Activated naive CD4-positive, alpha-beta T cell treated with anti-CD3 and anti-CD28 coated beads, Interleukin-2, amount 50 U/mL, for 24 hours (primary cell): ENCODE results near the gene IL9.

Experiments
- H3K27ac Mint-ChIP-seq: one replicate; pipeline ENCODE4 v1.8.0; 2021; ENCODE audit warnings: mild to moderate bottlenecking, mixed read lengths
- H3K27me3 Mint-ChIP-seq: one replicate; pipeline ENCODE4 v1.8.0; 2021; ENCODE audit warnings: mixed read lengths
- H3K36me3 Mint-ChIP-seq: one replicate; pipeline ENCODE4 v1.8.0; 2021; ENCODE audit warnings: mixed read lengths
- H3K4me1 Mint-ChIP-seq: one replicate; pipeline ENCODE4 v1.8.0; 2021; ENCODE audit warnings: mixed read lengths
- H3K4me3 Mint-ChIP-seq: one replicate; pipeline ENCODE4 v1.8.0; 2021; ENCODE audit warnings: mild to moderate bottlenecking, mixed read lengths
- H3K9me3 Mint-ChIP-seq: one replicate; pipeline ENCODE4 v1.8.0; 2021; ENCODE audit warnings: mixed read lengths

Gene IL9

GRCh38 chr5:135881244-135881643 is 14.4 kb downstream of the IL9 start:
- Mint-ChIP-seq H3K27ac (no peak overlapping the region), H3K36me3 (no peaks in the 10 kb centered on the region), H3K4me1 (no peaks in the 10 kb centered on the region), H3K4me3 (no peak overlapping the region), H3K27me3 (peaks cover 2% of the 10 kb centered on the region), H3K9me3 (no peaks in the 10 kb centered on the region)

- Mint-ChIP-seq H3K36me3 (no peaks in the 10 kb centered on the region), H3K27me3 (peaks cover 2% of the 10 kb centered on the region), H3K4me1 (no peaks in the 10 kb centered on the region), H3K9me3 (no peaks in the 10 kb centered on the region), H3K4me3 (no peak overlapping the region), H3K27ac (no peak overlapping the region)
Observed at GRCh38 chr5:135880801-135881200, 14.8 kb downstream of the IL9 start.

- Mint-ChIP-seq H3K9me3 (no peaks in the 10 kb centered on the region), H3K4me1 (no peaks in the 10 kb centered on the region), H3K27ac (no peak overlapping the region), H3K36me3 (no peaks in the 10 kb centered on the region), H3K4me3 (no peak overlapping the region), H3K27me3 (peaks cover 2% of the 10 kb centered on the region)
Observed at GRCh38 chr5:135880278-135880677, 15.4 kb downstream of the IL9 start.

DNA sequence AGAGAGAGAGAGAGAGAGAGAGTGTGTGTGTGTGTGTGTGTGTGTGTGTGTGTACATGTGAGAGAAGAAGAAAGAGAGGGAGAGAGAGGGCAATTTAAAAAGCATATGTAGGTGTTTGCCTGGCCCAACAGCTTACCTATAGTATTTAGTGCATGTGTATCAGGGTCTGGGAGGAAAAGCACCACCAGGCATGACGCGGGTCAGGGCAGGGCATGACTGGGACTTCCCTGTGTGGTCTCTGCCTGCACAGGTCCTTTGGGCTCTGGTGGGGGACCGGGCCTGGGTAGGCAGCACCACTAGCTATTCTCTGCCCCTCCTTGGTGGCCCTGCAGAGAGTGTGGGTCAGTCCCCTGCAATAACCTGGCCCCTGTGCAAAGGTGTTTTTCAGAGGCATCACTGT is 16.1 kb downstream of the IL9 start:
- Mint-ChIP-seq H3K36me3 (no peaks in the 10 kb centered on the region), H3K9me3 (no peaks in the 10 kb centered on the region), H3K4me1 (no peaks in the 10 kb centered on the region), H3K27ac (no peak overlapping the region), H3K27me3 (peaks cover 2% of the 10 kb centered on the region), H3K4me3 (no peak overlapping the region)

- H3K9me3 Mint-ChIP-seq = no peaks in the 10 kb centered on the region
- H3K4me3 Mint-ChIP-seq = no peak overlapping the region
- no peaks in the 10 kb centered on the region for H3K36me3 Mint-ChIP-seq
- H3K27me3 Mint-ChIP-seq = peaks cover 2% of the 10 kb centered on the region
- no peak overlapping the region for H3K27ac Mint-ChIP-seq
- no peaks in the 10 kb centered on the region for H3K4me1 Mint-ChIP-seq
Observed at GRCh38 chr5:135878156-135878620, 17.5 kb downstream of the IL9 start.

- Mint-ChIP-seq H3K27me3 (peaks cover 2% of the 10 kb centered on the region), H3K36me3 (no peaks in the 10 kb centered on the region), H3K9me3 (no peaks in the 10 kb centered on the region), H3K27ac (no peak overlapping the region), H3K4me3 (no peak overlapping the region), H3K4me1 (no peaks in the 10 kb centered on the region)
Observed at GRCh38 chr5:135877570-135878155, 18.0 kb downstream of the IL9 start.

GRCh38 chr5:135876146-135876545 is 19.5 kb downstream of the IL9 start:
- Mint-ChIP-seq H3K27me3 (peaks cover 2% of the 10 kb centered on the region), H3K4me1 (no peaks in the 10 kb centered on the region), H3K27ac (no peak overlapping the region), H3K36me3 (no peaks in the 10 kb centered on the region), H3K9me3 (no peaks in the 10 kb centered on the region), H3K4me3 (no peak overlapping the region)

DNA sequence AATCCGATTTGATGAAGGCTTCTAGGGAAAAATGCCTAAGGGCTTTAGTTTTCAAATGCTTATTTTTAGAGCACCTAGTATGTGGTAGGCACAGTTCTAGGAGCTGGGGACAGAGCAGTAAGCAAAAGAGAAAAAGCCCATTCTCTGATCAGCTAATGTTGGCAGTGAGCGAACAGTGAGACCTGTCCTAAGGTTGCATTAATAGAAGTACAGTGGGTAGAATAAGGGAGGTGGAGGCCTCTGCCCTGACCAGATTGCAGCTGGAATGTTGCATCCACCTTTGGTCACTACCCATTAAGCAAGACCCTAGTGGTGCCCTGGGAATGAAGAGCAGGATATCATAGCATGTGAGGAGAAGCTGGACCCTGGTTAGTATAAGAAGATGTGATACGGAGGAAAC is 20.1 kb downstream of the IL9 start:
- Mint-ChIP-seq H3K27me3 (peaks cover 2% of the 10 kb centered on the region), H3K36me3 (no peaks in the 10 kb centered on the region), H3K4me3 (no peak overlapping the region), H3K27ac (no peak overlapping the region), H3K9me3 (no peaks in the 10 kb centered on the region), H3K4me1 (no peaks in the 10 kb centered on the region)

- no peak overlapping the region for H3K27ac Mint-ChIP-seq
- H3K36me3 Mint-ChIP-seq = no peaks in the 10 kb centered on the region
- no peaks in the 10 kb centered on the region for H3K9me3 Mint-ChIP-seq
- H3K27me3 Mint-ChIP-seq = peaks cover 4% of the 10 kb centered on the region
- H3K4me3 Mint-ChIP-seq = no peak overlapping the region
- no peaks in the 10 kb centered on the region for H3K4me1 Mint-ChIP-seq
Observed at GRCh38 chr5:135874461-135874860, 21.2 kb downstream of the IL9 start.

DNA sequence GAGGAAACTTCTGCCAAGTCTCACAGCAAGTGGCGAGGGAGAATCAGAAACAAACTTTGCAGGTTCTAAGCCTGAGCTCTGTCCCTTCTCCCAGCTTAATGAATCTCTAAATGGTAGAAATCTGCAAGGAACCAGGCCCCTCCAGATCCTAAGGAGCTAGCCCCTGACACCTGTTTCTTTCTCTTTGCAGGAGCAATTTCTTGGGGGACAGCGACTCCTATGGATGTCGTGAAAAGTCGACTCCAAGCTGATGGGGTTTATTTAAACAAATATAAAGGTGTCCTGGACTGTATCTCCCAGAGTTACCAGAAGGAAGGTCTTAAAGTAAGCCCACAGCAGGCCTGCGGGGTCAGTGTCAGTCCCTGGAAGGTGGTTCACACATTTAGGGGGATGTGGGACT is 21.8 kb downstream of the IL9 start:
- H3K4me1 Mint-ChIP-seq = no peaks in the 10 kb centered on the region
- H3K27me3 Mint-ChIP-seq = peaks cover 3% of the 10 kb centered on the region
- no peak overlapping the region for H3K27ac Mint-ChIP-seq
- no peaks in the 10 kb centered on the region for H3K36me3 Mint-ChIP-seq
- no peak overlapping the region for H3K4me3 Mint-ChIP-seq
- no peaks in the 10 kb centered on the region for H3K9me3 Mint-ChIP-seq

GRCh38 chr5:135871268-135871915 is 24.2 kb downstream of the IL9 start:
- peaks cover 2% of the 10 kb centered on the region for H3K27me3 Mint-ChIP-seq
- no peak overlapping the region for H3K4me3 Mint-ChIP-seq
- H3K36me3 Mint-ChIP-seq = no peaks in the 10 kb centered on the region
- H3K4me1 Mint-ChIP-seq = no peaks in the 10 kb centered on the region
- H3K9me3 Mint-ChIP-seq = no peaks in the 10 kb centered on the region
- H3K27ac Mint-ChIP-seq = no peak overlapping the region

DNA sequence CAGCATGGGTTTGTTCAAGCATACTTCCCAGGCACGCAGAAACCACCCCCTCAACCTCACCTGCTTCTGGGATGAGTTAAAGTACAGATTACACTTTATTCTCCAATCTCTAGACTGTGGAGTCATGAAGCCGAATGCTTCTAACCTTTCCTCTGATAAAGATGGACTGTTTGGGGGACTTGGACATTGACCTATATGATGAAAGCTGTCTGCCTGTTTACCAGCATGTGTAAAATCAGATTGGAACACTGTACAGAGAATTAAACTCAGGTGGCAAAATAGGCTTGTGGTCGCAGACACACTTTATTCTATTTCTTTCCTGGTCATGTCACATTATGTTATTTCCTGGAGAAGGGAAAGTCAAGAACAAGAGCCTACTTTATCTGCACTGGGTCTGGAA is 25.7 kb downstream of the IL9 start:
- Mint-ChIP-seq H3K4me3 (no peak overlapping the region), H3K27me3 (peaks cover 2% of the 10 kb centered on the region), H3K36me3 (no peaks in the 10 kb centered on the region), H3K4me1 (no peaks in the 10 kb centered on the region), H3K27ac (no peak overlapping the region), H3K9me3 (no peaks in the 10 kb centered on the region)

DNA sequence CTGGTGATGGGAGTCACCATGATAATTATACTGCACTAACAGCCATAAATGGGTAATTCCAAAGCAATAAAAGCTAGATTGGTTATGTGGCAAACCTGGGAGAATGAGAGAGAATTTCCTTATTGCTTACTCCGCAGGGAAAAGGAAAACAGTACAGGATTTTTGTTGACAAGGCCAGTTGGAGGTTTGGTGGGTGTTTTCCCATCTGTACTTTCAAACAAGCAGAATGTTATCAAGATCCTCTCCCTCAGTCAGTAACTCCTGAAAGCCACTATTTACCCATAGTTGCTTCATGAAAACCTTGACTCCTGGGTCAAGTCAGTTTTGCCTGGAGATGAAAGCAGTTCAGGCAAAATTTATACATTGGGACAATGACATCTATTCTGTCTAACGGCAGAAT is 26.4 kb downstream of the IL9 start:
- peaks cover 2% of the 10 kb centered on the region for H3K27me3 Mint-ChIP-seq
- H3K4me3 Mint-ChIP-seq = no peak overlapping the region
- no peak overlapping the region for H3K27ac Mint-ChIP-seq
- no peaks in the 10 kb centered on the region for H3K4me1 Mint-ChIP-seq
- no peaks in the 10 kb centered on the region for H3K36me3 Mint-ChIP-seq
- no peaks in the 10 kb centered on the region for H3K9me3 Mint-ChIP-seq

GRCh38 chr5:135868681-135869080 is 27.0 kb downstream of the IL9 start:
- Mint-ChIP-seq H3K4me1 (no peaks in the 10 kb centered on the region), H3K9me3 (no peaks in the 10 kb centered on the region), H3K4me3 (no peak overlapping the region), H3K27ac (no peak overlapping the region), H3K36me3 (no peaks in the 10 kb centered on the region), H3K27me3 (peaks cover 2% of the 10 kb centered on the region)

DNA sequence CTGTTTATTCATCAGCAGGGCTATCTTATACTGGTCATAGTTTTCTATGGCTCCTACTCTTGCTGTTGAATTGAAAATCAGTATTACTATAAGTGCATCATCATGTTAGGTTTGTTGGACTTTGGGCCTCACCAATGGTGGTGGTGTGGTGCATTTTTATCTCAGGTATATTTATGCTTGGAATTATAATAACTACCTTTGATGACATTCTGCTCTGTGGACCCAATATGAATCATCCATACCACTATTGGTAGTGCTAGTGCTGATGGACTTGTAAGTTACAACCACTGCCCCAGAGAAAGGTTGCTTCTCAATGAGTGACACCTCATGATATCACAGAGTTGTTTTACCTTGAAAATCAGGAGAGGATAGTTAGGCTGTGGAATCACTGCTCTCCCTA is 28.0 kb downstream of the IL9 start:
- H3K4me1 Mint-ChIP-seq = no peaks in the 10 kb centered on the region
- H3K36me3 Mint-ChIP-seq = no peaks in the 10 kb centered on the region
- no peaks in the 10 kb centered on the region for H3K9me3 Mint-ChIP-seq
- no peak overlapping the region for H3K27ac Mint-ChIP-seq
- H3K27me3 Mint-ChIP-seq = peaks cover 2% of the 10 kb centered on the region
- no peak overlapping the region for H3K4me3 Mint-ChIP-seq

GRCh38 chr5:135866016-135866415 is 29.6 kb downstream of the IL9 start:
- no peak overlapping the region for H3K4me3 Mint-ChIP-seq
- H3K27ac Mint-ChIP-seq = no peak overlapping the region
- H3K36me3 Mint-ChIP-seq = no peaks in the 10 kb centered on the region
- H3K9me3 Mint-ChIP-seq = no peaks in the 10 kb centered on the region
- no peaks in the 10 kb centered on the region for H3K4me1 Mint-ChIP-seq
- H3K27me3 Mint-ChIP-seq = peaks cover 2% of the 10 kb centered on the region
